Cerebellar nuclear complex (tissue), 1 donor: ENCODE data around the gene MUC3A.

ENCODE experiments used
- DNase-seq, 2 experiments: peaks; one replicate each; lab custom pipeline; 2025; lab: John Stamatoyannopoulos, UW

MUC3A gene

DNA sequence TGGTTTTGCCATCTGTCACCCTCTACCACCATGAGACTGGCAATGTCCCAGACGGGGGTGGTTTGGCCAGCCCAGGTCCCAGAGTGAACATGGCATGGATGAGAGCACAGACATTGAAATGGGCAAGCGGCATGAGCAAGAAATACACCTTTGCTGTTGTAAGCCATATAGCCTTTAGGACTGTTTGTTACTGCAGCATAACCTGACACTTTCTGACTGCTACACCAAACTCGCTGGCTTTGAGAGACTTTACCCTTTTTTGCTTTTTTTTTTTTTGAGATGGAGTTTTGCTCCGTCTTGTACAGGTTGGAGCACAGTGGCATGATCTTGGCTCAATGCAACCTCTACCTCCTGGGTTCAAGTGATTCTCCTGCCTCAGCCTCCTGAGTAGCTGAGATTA, 5.2 kb upstream of the MUC3A start:
- no peak for DNase-seq

DNA sequence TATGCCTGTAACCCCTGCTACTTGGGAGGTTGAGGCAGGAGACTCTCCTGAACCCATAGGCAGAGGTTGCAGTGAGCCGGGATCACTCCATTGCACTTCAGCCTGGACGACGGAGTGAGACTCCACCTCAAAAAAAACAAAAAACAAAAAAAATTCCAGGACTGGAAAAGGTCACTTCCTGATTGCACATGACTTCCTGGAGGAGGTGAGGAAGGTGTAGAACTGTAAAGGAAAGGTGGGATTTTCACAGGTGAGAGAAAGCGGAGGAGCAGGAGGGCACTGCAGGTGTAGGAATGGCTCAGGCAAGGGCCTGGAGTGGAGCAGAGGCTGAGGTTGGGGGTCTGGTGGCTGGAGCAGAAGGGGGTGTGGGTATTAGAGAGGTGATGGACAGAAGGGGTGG, 3.2 kb upstream of the MUC3A start:
- no peak for DNase-seq

DNA sequence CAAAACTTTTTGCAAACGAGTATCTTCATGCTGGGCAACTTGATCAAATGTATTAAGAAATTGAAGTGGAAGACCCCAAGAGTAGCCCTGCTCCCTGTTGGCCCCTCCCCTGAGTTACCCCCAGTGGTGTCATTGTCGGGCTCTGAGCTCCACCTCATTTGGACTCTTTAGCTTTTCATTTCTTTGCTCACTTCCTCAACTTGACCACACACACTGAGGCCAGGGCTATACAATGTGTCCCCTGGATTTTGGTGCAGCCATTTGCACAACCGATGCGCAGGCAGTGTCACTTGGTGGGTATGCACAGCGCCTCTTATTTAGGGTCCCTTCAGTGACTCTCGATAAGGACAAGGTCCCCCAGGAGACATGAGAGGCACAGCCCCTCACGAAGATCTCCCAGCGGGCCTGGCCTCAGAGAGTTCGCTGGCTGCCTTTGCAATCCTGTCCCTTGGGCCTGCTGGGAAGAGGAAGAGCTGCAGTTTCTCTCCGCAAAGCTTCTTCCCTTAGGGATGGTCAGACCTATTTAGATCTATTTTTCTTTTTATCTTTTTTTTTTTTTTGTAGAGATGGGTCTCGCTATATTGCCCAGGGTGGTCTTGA, 2.5 kb upstream of the MUC3A start:
- no peak for DNase-seq

DNA sequence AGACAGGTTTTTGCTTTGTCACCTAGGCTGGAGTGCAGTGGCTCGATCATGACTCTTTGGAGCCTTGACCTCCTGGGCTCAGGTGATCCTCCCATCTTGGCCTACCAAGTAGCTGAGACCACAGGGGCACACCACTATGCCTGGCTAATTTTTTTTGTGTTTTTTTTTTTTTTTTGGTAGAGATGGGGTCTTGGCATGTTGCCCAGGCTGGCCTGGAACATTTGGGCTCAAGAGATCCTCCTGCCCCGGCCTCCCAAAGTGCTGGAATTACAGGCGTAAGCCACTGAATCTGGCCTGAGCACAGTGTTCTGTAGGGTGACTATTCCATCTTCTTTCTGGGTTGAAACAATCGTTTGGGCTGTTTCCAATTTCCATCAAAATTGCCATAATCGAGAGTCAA, 1.5 kb upstream of the MUC3A start:
- DNase-seq, result no peak

DNA sequence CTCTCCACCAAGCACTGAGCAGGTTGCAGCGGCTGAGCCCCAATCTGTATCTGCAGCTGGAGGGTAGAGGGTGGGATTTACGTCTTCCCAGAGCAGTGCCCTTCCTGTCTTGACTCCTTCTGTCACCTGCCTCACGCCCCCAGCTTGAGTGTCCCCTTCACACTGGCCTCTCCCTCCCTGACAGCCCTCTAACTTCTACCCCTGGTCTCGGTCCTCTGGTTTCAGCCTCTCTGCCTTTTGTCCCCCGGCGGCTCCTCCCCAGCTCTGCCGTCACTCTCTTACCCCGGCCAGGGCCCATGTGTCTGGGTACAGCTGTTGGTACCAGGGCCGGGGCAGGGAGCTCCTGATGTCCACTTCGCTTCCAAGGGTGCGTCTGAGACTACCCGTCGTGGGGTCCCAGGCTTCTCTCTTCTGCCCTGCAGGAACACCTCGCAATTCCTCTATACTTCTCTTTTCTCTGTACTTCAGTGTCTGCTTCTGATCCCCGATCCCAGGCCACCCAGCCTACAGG, 654 bp downstream of the MUC3A start:
- no peak for DNase-seq

DNA sequence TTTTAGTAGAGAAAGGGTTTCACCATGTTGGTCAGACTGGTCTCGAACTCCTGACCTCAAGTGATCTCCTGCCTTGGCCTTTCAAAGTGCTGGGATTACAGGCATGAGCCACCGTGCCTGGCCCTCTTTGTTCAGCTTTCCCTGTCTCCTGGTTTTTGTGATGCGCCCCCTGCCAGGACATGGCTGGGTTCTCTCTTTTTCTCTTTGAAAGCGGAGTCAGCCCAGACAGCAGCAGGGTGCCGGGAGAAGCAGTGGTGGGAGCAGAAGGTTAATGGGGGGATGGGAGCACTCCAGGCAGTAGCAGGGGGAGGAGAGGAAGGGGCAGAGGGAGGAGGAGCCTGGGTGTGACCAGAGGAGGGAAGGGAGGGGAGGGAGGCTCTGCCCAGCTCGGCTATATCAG, 1.8 kb downstream of the MUC3A start:
- no peak for DNase-seq

DNA sequence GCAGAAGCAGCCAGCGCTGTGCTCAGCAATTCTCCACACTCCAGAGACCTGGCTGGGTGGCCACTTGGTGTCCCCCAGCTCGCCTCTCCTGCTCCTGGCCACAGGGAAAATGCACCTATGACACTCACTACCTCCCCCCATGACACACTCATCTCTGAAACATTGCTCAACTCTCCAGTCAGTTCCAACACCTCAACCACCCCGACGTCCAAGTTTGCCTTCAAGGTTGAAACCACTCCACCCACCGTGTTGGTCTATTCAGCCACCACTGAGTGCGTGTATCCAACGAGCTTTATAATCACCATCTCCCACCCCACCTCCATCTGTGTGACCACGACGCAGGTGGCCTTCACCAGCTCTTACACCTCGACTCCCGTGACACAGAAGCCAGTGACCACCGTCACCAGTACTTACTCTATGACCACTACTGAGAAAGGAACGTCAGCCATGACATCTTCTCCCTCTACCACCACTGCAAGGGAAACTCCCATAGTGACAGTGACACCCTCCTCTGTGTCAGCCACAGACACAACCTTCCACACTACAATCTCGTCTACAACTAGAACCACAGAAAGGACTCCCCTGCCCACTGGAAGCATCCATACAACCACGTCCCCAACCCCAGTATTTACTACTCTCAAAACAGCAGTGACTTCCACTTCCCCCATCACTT, 2.7 kb downstream of the MUC3A start:
- DNase-seq, result no peak

DNA sequence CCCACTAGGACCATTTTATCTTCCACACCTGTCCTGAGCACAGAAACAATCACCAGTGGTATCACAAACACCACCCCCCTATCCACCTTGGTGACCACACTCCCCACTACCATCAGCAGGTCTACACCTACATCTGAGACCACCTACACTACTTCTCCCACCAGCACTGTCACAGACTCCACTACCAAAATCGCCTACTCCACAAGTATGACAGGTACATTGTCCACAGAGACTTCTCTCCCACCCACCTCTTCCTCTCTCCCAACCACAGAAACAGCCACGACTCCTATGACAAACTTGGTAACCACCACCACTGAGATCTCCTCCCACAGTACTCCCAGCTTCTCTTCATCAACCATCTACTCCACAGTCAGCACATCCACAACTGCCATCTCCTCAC, 3.3 kb downstream of the MUC3A start:
- no peak for DNase-seq

DNA sequence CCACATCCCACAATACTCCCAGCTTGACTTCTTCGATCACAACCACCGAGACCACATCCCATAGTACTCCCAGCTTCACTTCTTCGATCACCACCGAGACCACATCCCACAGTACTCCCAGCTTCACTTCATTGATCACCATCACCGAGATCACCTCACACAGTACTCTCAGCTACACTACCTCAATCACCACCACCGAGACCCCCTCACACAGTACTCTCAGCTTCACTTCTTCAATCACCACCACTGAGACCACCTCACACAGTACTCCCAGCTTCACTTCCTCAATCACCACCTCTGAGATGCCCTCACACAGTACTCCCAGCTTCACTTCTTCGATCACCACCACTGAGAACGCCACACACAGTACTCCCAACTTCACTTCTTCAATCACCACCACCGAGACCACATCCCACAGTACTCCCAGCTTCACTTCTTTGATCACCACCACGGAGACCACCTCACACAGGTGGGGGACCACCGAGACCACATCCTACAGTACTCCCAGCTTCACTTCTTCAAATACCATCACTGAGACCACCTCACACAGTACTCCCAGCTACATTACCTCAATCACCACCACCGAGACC, 8.6 kb downstream of the MUC3A start:
- DNase-seq, result no peak

DNA sequence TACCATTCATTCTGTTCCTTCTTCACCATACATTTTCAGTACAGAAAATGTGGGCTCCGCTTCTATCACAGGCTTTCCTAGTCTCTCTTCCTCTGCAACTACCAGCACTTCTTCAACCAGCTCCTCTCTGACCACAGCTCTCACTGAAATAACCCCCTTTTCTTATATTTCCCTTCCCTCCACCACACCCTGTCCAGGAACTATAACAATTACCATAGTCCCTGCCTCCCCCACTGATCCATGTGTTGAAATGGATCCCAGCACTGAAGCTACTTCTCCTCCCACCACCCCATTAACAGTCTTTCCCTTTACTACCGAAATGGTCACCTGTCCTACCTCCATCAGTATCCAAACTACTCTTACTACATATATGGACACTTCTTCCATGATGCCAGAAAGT, 10.6 kb downstream of the MUC3A start:
- DNase-seq, result no peak

DNA sequence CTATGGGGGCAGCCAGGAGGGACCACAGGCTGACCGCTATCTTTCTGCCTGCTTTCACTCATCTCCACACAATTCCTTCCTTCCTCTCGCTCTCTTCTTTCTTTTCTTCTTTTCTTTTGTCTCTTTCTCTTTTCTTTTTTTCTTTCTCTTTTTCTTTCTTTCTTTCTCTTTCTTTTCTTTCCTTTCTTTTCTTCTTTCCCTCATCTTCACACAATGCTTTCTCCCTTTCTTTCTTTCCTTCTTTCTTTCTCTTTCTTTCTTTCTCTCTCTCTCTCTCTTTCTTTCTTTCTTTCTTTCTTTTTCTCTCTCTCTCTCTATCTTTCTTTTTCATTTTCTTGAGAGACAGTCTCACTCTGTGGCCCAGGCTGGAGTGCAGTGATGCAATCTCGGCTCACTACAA, 13.2 kb downstream of the MUC3A start:
- no peak for DNase-seq

DNA sequence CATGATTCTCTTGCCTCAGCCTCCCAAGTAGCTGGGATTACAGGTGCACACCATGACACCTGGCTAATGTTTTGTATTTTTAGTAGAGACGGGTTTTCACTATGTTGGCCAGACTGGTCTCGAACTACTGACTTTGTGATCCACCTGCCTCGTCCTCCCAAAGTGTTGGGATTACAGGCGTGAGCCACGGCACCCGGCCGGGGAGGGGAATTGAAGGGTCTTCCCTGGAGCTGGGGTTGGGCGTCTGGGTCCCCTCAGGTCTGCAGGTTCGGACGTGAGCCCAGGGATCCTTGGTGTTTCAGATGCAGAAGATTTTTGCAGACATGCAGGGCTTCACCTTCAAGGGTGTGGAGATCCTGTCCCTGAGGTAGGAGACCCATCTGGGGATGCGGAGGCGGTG, 14.1 kb downstream of the MUC3A start:
- no peak for DNase-seq

DNA sequence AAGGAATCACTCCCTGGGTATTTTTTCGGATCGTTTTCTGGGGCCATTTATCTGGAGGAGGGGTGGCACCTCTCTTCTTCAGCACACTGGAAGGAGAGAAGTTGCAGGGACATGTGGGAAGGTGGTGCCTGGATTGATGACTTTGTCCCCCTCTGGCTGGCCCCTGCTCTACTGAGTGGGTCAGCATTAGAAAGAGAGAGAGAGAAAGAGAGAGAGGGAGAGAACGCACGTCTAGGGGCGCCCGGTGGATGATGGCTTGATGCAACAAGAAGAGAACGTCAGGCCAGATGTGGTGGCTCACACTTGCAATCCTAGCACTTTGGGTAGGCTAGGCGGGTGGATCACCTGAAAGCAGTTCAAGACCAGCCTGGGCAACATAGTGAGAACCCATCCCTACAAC, 14.5 kb downstream of the MUC3A start:
- no peak for DNase-seq

DNA sequence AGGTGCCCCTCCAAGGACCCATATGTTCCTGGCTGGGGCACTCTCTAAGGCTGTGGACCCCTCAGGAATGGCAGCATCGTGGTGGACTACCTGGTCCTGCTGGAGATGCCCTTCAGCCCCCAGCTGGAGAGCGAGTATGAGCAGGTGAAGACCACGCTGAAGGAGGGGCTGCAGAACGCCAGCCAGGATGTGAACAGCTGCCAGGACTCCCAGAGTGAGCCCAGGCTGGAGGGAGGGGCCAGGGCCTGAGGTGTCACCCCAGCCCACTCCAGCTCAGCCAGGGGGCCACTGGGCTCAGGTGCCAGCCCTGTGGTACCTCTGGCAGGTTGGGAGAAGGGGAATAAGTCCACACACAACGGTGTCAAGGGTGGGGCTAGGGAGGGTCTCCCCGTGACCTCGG, 15.3 kb downstream of the MUC3A start:
- DNase-seq, result no peak

DNA sequence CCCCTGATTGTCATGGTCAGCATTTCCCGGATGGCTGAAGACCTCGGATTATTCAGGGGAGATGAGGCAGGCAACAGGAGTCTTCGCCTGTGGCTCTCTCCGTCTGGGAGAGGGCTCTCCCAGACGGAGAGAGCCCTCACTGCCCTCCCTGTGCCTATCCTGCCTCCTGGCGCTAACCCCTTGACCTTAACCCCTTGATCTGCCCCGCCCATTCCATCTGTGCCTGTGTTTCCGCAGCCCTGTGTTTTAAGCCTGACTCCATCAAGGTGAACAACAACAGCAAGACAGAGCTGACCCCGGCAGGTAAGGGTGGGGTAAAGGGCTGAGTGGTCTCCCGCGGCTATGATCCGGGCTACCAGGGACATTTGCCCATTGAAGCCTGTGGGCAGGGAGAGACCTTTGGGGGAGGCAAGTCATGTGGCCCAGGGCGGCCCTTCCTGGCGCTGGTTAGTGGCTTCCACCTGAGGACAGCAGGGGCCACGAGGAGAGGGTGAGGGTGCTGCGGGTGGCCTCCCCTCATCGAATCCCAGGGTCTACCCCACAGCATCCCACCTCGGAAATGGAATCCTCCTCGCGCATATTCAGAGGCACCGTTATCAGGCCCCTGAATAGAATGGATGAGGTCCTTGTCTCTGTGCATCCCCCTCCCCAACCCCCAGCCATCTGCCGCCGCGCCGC, 15.8 kb downstream of the MUC3A start:
- DNase-seq, result no peak

DNA sequence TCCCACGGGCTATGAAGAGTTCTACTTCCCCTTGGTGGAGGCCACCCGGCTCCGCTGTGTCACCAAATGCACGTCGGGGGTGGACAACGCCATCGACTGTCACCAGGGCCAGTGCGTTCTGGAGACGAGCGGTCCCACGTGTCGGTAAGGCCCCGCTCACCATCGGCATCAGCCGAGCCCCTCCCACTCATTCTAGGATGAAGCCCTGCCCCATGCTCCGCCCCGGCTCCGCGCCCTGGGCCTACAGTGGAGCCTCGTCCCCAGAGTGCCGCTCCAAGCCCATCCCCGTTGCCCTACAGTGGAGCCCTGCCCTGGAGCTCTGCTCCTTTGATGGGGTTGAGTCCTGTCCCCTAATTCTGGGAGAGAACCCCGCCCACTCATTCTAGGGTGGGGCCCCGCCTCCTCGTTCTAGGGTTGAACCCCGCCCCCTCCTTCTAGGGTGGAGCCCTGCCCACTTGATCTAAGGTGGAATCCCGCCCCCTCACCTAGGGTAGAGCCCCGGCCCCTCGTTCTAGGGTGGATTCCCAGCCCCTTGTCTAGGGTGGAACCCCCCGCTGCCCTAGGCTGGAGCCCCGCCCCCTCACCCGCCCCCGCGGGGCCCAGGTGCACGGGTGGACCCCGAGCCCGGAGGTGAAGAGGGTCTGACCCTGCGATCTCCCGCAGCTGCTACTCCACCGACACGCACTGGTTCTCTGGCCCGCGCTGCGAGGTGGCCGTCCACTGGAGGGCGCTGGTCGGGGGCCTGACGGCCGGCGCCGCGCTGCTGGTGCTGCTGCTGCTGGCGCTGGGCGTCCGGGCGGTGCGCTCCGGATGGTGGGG, 16.6 kb downstream of the MUC3A start:
- DNase-seq, result no peak

DNA sequence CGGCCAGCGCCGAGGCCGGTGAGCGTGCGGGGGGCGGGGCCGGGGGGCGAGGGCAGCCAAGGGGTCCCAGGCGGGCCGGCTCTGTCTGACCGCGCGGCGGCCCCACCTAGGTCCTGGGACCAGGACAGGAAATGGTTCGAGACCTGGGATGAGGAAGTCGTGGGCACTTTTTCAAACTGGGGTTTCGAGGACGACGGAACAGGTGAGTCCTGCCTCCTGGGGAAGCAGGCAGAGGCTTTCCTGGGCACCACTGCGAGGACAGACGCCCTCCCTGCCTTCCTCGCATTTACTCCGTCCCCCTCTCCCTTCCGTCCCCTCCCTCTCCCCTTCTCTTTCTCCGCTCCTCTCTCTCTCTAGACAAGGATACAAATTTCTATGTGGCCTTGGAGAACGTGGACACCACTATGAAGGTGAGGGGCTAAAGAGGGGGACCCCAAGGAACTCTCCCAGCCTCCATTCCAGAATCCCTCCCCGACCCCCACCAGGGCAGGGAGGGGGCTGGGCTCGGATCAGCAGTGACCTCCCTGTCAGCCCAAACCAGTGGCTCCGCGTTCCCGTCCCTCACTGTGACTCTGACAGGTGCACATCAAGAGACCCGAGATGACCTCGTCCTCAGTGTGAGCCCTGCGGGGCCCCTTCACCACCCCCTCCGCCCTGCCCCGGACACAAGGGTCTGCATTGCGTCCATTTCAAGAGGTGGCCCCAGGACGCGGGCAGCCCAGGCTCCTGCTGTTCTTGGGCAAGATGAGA, 17.4 kb downstream of the MUC3A start:
- no peak for DNase-seq

DNA sequence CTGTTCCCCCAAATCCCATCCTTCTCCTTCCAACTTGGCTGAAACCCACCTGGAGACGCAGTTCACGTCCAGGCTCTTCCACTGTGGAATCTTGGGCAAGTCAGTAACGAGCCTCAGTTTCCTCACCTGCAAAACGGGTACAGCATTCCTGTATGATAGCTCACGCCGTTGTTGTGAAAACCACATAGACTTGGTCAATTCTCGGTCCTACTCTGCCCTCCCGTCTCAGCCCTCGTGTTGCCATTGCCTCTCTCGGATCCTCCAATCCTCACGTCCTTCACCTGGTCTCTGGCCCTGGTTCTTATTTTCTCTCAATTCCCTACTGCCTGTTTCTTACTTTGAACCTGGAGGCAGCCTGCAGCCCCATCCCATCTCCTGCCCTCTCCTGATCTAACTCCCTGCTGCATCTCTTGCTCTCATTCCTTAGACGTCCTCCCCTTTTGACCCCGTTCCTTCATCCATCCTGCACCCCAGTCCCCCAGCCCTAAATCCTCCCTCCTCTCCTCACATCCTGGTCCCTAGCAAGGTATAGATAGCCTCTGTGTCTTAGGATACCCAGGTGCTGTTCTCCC, 18.0 kb downstream of the MUC3A start:
- no peak for DNase-seq

DNA sequence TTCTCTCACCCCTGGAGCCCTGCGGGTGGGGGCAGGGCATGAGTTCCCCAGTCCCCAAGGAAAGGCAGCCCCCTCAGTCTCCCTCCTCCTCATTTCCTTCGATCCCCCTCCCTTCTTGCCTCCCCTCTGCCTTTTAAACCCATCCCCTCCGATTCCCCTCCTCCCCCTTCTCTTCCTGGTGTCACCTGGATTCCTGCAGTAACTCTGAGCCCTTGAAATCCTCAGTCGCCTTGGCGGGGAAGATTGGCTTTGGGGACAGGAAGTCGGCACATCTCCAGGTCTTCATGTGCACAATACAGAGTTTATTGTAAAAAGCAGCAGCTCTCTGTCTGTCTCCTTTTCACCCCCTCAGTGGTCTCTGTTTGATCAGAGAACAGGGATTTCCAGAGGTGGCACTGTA, 18.7 kb downstream of the MUC3A start:
- no peak for DNase-seq

DNA sequence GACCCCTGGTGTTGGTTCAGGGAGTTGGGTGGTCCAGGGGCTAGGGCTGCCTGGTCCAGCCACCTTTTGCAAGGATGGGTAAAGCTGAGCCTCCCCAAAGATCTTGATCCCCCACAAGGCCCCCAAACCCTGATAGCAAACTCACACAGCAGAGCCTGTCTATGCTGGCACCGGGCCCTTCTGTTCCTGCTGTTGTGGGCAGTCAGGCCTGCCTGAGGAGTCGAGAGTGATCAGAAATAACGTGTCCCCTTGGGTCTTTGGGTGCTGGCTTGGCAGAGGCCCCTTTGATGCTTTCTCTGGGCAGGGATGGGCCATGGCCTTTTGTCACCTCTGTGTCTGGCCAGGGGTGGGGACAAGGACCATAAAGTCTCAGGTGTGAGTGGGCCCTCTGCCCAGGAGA, 19.3 kb downstream of the MUC3A start:
- no peak for DNase-seq

DNA sequence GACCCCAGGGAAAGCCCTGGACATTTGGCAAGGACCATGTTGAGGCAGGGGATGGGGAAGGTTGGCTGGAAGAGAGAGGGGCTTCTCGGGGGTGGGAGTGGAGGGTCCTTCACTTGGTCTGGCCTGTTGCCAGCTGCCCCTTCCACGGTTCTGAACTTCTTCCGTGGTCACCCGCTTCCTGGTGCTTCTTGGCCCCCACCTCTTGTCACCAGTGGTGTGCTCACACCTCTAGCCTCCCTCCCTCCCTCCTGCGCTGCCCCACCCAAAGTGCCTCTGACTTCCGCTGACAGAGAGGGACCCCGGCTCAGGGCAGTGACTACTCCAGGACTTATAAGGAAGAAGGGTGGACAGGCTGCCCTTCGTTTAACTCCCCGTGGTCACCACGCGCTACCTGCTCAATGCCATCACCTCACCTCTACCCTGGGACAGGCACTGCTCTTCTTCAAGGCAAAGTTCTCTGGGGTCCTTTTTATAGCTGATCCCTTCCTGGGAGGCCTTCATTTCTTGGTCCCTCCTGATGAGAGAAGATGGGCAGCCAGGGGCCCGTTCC, 19.8 kb downstream of the MUC3A start, which contains the start of gene MUC12:
Gene MUC12 (plus strand): TSS at position 500 of the 550 bp plus-strand sequence. CDS start 58 bp downstream, outside the sequence.
- DNase-seq, result no peak
